EL (cell line): Measurements from ENCODE around the gene CYP26B1.
A peak's percentile ranks its signal among the peaks of the same experiment; 100 is the strongest.

ENCODE experiments used
- DNase-seq: peaks from one replicate; pipeline ENCODE4 v3.0.0-alpha.2; 2016

CYP26B1 gene, protein sequence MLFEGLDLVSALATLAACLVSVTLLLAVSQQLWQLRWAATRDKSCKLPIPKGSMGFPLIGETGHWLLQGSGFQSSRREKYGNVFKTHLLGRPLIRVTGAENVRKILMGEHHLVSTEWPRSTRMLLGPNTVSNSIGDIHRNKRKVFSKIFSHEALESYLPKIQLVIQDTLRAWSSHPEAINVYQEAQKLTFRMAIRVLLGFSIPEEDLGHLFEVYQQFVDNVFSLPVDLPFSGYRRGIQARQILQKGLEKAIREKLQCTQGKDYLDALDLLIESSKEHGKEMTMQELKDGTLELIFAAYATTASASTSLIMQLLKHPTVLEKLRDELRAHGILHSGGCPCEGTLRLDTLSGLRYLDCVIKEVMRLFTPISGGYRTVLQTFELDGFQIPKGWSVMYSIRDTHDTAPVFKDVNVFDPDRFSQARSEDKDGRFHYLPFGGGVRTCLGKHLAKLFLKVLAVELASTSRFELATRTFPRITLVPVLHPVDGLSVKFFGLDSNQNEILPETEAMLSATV

GRCh38 chr2:72147303-72147971, at the start of gene CYP26B1:
CYP26B1 (minus strand) TSS chr2:72147862; CDS start chr2:72147834, 28 bp downstream.
- no peak for DNase-seq

- DNase-seq: no peak
These were observed 46.1 kb upstream of the CYP26B1 start for GRCh38 chr2:72193723-72194122.

- DNase-seq: no peak
These were observed 43.8 kb upstream of the CYP26B1 start for GRCh38 chr2:72191441-72191840.

GRCh38 chr2:72185206-72185605, 37.5 kb upstream of the CYP26B1 start:
- DNase-seq: no peak

- DNase-seq: no peak
These were observed 35.8 kb upstream of the CYP26B1 start for GRCh38 chr2:72183466-72183865.

DNA sequence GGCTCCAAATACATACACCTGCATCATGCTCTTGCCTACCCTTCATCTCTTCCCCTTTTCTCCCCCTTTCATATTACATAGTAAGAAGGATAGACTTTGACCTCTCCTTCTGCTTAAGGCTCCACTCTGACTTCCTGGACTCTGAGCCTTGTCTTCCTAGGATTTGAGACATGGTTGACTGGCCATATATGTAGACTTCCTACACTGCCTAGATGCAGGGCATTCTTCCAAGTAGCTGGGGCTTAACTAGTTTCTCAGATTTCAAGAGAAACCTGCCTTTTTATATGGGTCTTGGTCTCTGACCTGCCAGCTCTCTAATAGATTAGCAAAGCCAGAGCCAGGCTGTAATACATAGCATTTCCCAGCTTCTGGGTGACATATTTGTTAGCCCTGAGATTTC, 35.4 kb upstream of the CYP26B1 start:
- DNase-seq: no peak

GRCh38 chr2:72182547-72182946, 34.9 kb upstream of the CYP26B1 start:
- DNase-seq: no peak

- DNase-seq: no peak
These were observed 34.0 kb upstream of the CYP26B1 start for GRCh38 chr2:72181616-72182015.

- DNase-seq: no peak
These were observed 32.7 kb upstream of the CYP26B1 start for GRCh38 chr2:72180351-72180750.

GRCh38 chr2:72178551-72178950, 30.9 kb upstream of the CYP26B1 start:
- DNase-seq: no peak

GRCh38 chr2:72176281-72176680, 28.6 kb upstream of the CYP26B1 start:
- no peak for DNase-seq

GRCh38 chr2:72175636-72176035, 28.0 kb upstream of the CYP26B1 start:
- no peak for DNase-seq

GRCh38 chr2:72173640-72174321, 26.1 kb upstream of the CYP26B1 start:
- DNase-seq: peak; percentile 43

DNA sequence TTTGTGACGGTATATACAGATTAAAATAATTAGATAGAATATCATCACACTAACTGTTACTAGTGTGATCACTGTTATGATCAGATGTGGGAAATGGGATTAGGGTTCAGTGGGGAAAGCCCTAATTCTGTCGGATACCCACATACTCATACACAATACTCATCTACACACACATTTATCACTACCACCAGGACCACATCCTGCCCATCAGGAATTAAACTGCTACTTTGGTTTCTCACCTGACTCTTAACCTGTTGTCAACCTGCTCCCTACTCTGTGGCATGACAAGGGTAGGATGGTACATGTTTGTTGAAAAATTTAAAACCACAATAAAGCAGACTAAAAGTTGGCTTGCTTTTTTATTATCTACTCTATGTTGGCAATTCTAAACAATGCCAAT, 24.8 kb upstream of the CYP26B1 start:
- DNase-seq: no peak

- DNase-seq: peak; percentile 42
These were observed 18.6 kb upstream of the CYP26B1 start for GRCh38 chr2:72166279-72166678.

DNA sequence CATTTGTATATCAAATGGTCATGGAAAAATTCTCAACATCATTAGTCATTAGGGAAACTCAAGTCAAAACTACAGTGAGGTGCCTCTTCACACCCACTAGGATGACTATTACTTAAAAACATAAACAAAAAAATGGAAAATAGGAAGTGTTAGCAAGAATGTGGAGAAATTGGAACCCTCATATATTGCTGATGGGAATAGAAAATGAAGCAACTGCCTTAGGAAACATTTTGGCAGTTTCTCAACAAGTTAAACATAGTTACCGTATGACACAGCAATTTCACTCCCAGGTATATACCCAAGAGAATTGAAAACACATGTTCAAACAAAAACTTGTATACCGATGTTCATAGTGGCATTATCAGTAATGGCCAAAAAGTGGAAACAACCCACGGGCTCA, 18.1 kb upstream of the CYP26B1 start:
- DNase-seq: peak; percentile 26

GRCh38 chr2:72162574-72162973, 14.9 kb upstream of the CYP26B1 start:
- DNase-seq: no peak

GRCh38 chr2:72159211-72159993, 11.7 kb upstream of the CYP26B1 start:
- DNase-seq: no peak

GRCh38 chr2:72157871-72158771, 10.5 kb upstream of the CYP26B1 start:
- no peak for DNase-seq

- DNase-seq: no peak
These were observed 9.2 kb upstream of the CYP26B1 start for GRCh38 chr2:72156872-72157271.

DNA sequence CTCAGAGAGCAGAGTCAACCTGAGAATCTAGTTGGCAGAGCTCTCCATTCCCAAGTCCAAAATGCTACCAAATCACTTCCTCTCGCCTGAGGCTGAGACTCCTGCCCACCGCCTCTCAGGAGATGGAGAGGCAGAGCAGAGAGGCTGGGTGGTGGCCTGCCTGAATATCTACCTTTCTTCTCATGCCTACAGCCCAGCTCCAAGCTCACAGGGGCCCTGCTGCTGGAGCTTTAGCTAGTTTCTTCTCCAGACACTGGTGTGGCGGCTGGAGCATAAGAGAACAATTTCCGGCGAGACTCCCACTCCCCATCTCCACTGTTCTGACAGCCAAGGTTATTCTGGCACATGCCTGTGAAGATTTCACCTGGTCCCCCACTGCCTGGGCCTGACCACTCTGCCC, 8.1 kb upstream of the CYP26B1 start:
- no peak for DNase-seq

GRCh38 chr2:72155151-72155550, 7.5 kb upstream of the CYP26B1 start:
- DNase-seq: no peak
